K562 (cell line): ENCODE measurements around the gene BGN. TPM values are rescaled to one million over a fixed set of nuclear protein-coding genes. Genes with fewer than 3 reads are reported as not detected.

Source experiments
- ADNP ChIP-seq: fragments of 200-800 bp; sonication (Bioruptor generic); IDR thresholded peaks from 2 replicates; pipeline ENCODE4 v1.6.1; 2016; ENCODE audit warnings: missing genetic modification characterization, missing compliant biosample characterization
- BCOR ChIP-seq: fragments of 450-650 bp; IDR thresholded peaks from 2 replicates; pipeline ENCODE4 v1.6.1; 2016
- ELK1 ChIP-seq: sonication (generic); formaldehyde crosslinking; IDR thresholded peaks from 2 replicates; pipeline ENCODE4 v1.8.1; 2022; ENCODE audit warnings: missing genetic modification reagents
- HSF4 ChIP-seq: fragments of 250-450 bp; sonication (Bioruptor Pico); IDR thresholded peaks from 2 replicates; pipeline ENCODE4 v2.1.2; 2022; ENCODE audit warnings: mild to moderate bottlenecking, moderate library complexity, borderline replicate concordance
- MYNN ChIP-seq, 2 experiments: sonication (generic); formaldehyde crosslinking in 1 of 2; IDR thresholded peaks; 2 replicates each; pipeline versions ENCODE4 v1.5.0 to v1.6.1; 2016 to 2020; ENCODE audit warnings: antibody characterized with exemption in 1 of 2, missing genetic modification reagents in 1 of 2
- NEUROD1 ChIP-seq: fragments of 150-350 bp; IDR thresholded peaks from 2 replicates; pipeline ENCODE4 v1.6.1; 2014; ENCODE audit warnings: borderline replicate concordance, low read length, low read depth; ENCODE audit not compliant: partially characterized antibody
- SPI1 ChIP-seq: IDR thresholded peaks from 2 replicates; pipeline ENCODE4 v1.6.1; 2011; ENCODE audit warnings: low read depth, low read length, control low read depth, borderline replicate concordance
- SRSF7 ChIP-seq: fragments of 200-400 bp; formaldehyde crosslinking; optimal IDR thresholded peaks from 2 replicates; pipeline ENCODE3; 2017; ENCODE audit warnings: mild to moderate bottlenecking, low read depth, low read length
- THRAP3 ChIP-seq: fragments of 450-650 bp; IDR thresholded peaks from 2 replicates; pipeline ENCODE4 v1.6.1; 2016; ENCODE audit warnings: mild to moderate bottlenecking, inconsistent platforms, borderline replicate concordance
- WHSC1 ChIP-seq: IDR thresholded peaks from one replicate; pipeline ENCODE4 v1.6.1; 2012; ENCODE audit warnings: low read length, control low read depth, inconsistent platforms
- ZNF318 ChIP-seq, 2 experiments: fragments of 450-650 bp; IDR thresholded peaks; 2 replicates each; pipeline ENCODE4 v1.6.1; 2016; ENCODE audit warnings: mild to moderate bottlenecking in 2 of 2, borderline replicate concordance in 1 of 2, low read depth in 1 of 2, moderate library complexity in 1 of 2
- ZNF324 ChIP-seq: fragments of 250-450 bp; sonication (Bioruptor Pico); IDR thresholded peaks from 2 replicates; pipeline ENCODE4 v1.4.0; 2020; ENCODE audit warnings: mild to moderate bottlenecking
- ZNF408 ChIP-seq: fragments of 250-450 bp; sonication (Bioruptor Pico); IDR thresholded peaks from 2 replicates; pipeline ENCODE4 v1.4.0; 2020; ENCODE audit warnings: low read depth, mild to moderate bottlenecking, moderate library complexity
- ZNF431 ChIP-seq: sonication (generic); formaldehyde crosslinking; IDR thresholded peaks from 2 replicates; pipeline ENCODE4 v1.8.0; 2022; ENCODE audit warnings: mild to moderate bottlenecking, missing genetic modification reagents
- ZNF740 ChIP-seq, 3 experiments: fragments of 200-800 bp in 1 of 3; sonication (Bioruptor generic) in 1 of 3; sonication (generic) in 1 of 3; formaldehyde crosslinking in 1 of 3; IDR thresholded peaks; 2 replicates each; pipeline versions ENCODE4 v1.6.1 to v1.8.0; 2016 to 2022; ENCODE audit warnings: mild to moderate bottlenecking in 2 of 3, missing compliant biosample characterization in 2 of 3, missing genetic modification characterization in 2 of 3, missing genetic modification reagents in 1 of 3
- ZNF830 ChIP-seq: fragments of 250-450 bp; sonication (Bioruptor Pico); IDR thresholded peaks from 2 replicates; pipeline ENCODE4 v1.5.0; 2021; ENCODE audit warnings: mild to moderate bottlenecking
- polyA plus RNA-seq, 8 experiments: library from polyadenylated mRNA; depleted of rRNA in 4 of 8; stranded (reverse) in 5 of 8; unstranded in 3 of 8; fragments of >200 nt; fragmentation: Nextera tagmentation in 2 of 8; fragmentation: Illumina TruSeq in 1 of 8; extraction: Ambion mirVana in 2 of 8; extraction: Trizol in 1 of 8; gene quantifications; 2 replicates each; pipeline versions ENCODE4 v1.2.1 to v1.2.3, GENCODE V29; 2011 to 2014; ENCODE audit warnings: inconsistent platforms in 1 of 8, missing spikeins in 1 of 8
- total RNA-seq, 7 experiments: library from RNA; depleted of rRNA in 6 of 7; stranded (reverse); fragments of >200 nt in 6 of 7; fragmentation: Illumina TruSeq in 2 of 7; extraction: Trizol in 2 of 7; gene quantifications; 2 replicates each; pipeline versions ENCODE4 v1.2.1 to v1.2.3, GENCODE V29; 2011 to 2021; ENCODE audit warnings: low replicate concordance in 1 of 7

BGN gene
- total and polyA plus RNA-seq, 9 of the 15 experiments (the other 6 are each of a cell fraction or from before 2014, with no cell fraction given), result 0.11 TPM; not detected in 8

- no peak for TF ChIP-seq ZNF318 (IDR thresholded peaks at IDR 0.05; ENCODE audit: borderline replicate concordance in 1 of 2, low read depth in 1 of 2)
- TF ChIP-seq HSF4 (CRISPR knock-in tag), result no peak
- no peak for TF ChIP-seq ZNF740 (CRISPR knock-in tag; IDR thresholded peaks at IDR 0.05)
- TF ChIP-seq ZNF740 (tag; IDR thresholded peaks at IDR 0.05), result no peak
- no peak for TF ChIP-seq ZNF408 (CRISPR knock-in tag)
- no peak for TF ChIP-seq ELK1 (CRISPR knock-in tag)
- TF ChIP-seq THRAP3, result no peak
- peak; percentile 99 for TF ChIP-seq BCOR
- 0 out of 2 replicates have a peak, but pooled peaks have one; percentile 42 for TF ChIP-seq MYNN (IDR thresholded peaks at IDR 0.05)
- no peak for TF ChIP-seq MYNN (CRISPR knock-in tag; IDR thresholded peaks at IDR 0.05)
- no peak for TF ChIP-seq SRSF7
- TF ChIP-seq ZNF324 (CRISPR knock-in tag), result no peak
- TF ChIP-seq ADNP (tag), result peak; percentile 90
- TF ChIP-seq SPI1, result no peak
- no peak for TF ChIP-seq ZNF830 (CRISPR knock-in tag)
- no peak for TF ChIP-seq ZNF431
- no peak for TF ChIP-seq NEUROD1
- no peak for TF ChIP-seq WHSC1
These were observed 24.1 kb upstream of the BGN start, which contains the start of gene HAUS7 (continued) for GRCh38 chrX:153470411-153471363.
